HCT116 (cell line): Measurements from ENCODE around the gene CCDC127. TPM values are rescaled to one million over a fixed set of nuclear protein-coding genes. Genes with fewer than 3 reads are reported as not detected.

ENCODE experiments used
- ATAC-seq: fragments of 200-7000 bp; cut with Tn5 transposase; 2 replicates; pipeline ENCODE4 v1.9.1; 2020; ENCODE audit warnings: mild to moderate bottlenecking, moderate library complexity
- BruUV-seq: library from RNA; stranded (reverse); fragments of 400-500 nt; replicated peaks from 2 replicates; lab custom pipeline; 2021; lab: Mats Ljungman, UMichigan
- CTCF ChIA-PET: fragments of 300-600 bp; sonication (Branson Sonifier 250); formaldehyde crosslinking; loops from one replicate; lab custom pipeline; 2021; ENCODE audit warnings: antibody characterized with exemption; lab: Charles Lee
- POLR2A ChIA-PET: fragments of 300-600, 350-600 bp; sonication (Branson Sonifier 250); formaldehyde crosslinking; loops from one replicate; lab custom pipeline; 2021; ENCODE audit warnings: antibody characterized with exemption; lab: Charles Lee
- RAD21 ChIA-PET, 2 experiments: fragments of 300-600 bp; sonication (Branson Sonifier 250); formaldehyde crosslinking; loops; one replicate each; lab custom pipeline; 2023; ENCODE audit warnings: low total read pairs in 2 of 2; ENCODE audit not compliant: uncharacterized antibody in 2 of 2, unreplicated experiment in 2 of 2, low non-redundant PET in 1 of 2; lab: Charles Lee
- DNase-seq: peaks from one replicate; pipeline ENCODE4 v3.0.0-alpha.2; 2010; ENCODE audit warnings: low read depth, low spot score
- H2AFZ ChIP-seq: fragments of 200-600 bp; shearing (Covaris generic), sonication (generic); 2 replicates; pipeline ENCODE4 v1.6.1; 2017; ENCODE audit warnings: low read depth, mixed run types, mixed read lengths, antibody characterized with exemption, low read length; ENCODE audit not compliant: poor library complexity, severe bottlenecking
- H3K27ac ChIP-seq: 2 replicates; pipeline ENCODE4 v1.5.1; 2012; ENCODE audit warnings: low read depth, low read length
- H3K27me3 ChIP-seq: fragments of 200-600 bp; sonication (generic); 2 replicates; pipeline ENCODE4 v1.6.1; 2016; ENCODE audit warnings: mixed run types, low read length, mixed read lengths; ENCODE audit not compliant: insufficient read depth
- H3K36me3 ChIP-seq, 2 experiments: fragments of 200-500 bp in 1 of 2; fragments of 200-600 bp in 1 of 2; sonication (Bioruptor generic) in 1 of 2; sonication (generic) in 1 of 2; 2 replicates each; pipeline versions ENCODE4 v1.5.1 to v1.6.1; 2014 to 2016; ENCODE audit warnings: low read length in 2 of 2, inconsistent platforms in 1 of 2, mixed read lengths in 1 of 2, mixed run types in 1 of 2; ENCODE audit not compliant: insufficient read depth in 2 of 2, control insufficient read depth in 1 of 2
- H3K4me1 ChIP-seq, 2 experiments: fragments of 200-600 bp in 1 of 2; sonication (generic) in 1 of 2; 2 replicates each; pipeline versions ENCODE4 v1.5.1 to v1.6.1; 2012 to 2017; ENCODE audit warnings: low read length in 2 of 2, inconsistent platforms in 1 of 2, mild to moderate bottlenecking in 1 of 2, mixed read lengths in 1 of 2, mixed run types in 1 of 2, moderate library complexity in 1 of 2; ENCODE audit not compliant: insufficient read depth in 2 of 2, control insufficient read depth in 1 of 2
- H3K4me2 ChIP-seq: fragments of 200-600 bp; sonication (generic); 2 replicates; pipeline ENCODE4 v1.6.1; 2017; ENCODE audit warnings: mixed run types, low read length, mixed read lengths
- H3K4me3 ChIP-seq, 2 experiments: fragments of 200-600 bp in 1 of 2; sonication (generic) in 1 of 2; replicated peaks in 1 of 2; 2 replicates each; pipeline ENCODE4 v1.5.1; 2011 to 2016; ENCODE audit warnings: low read length in 2 of 2, control low read depth in 1 of 2, low read depth in 1 of 2, mild to moderate bottlenecking in 1 of 2, mixed read lengths in 1 of 2, mixed run types in 1 of 2
- H3K79me2 ChIP-seq: fragments of 200-600 bp; sonication (generic); 2 replicates; pipeline ENCODE4 v1.6.1; 2017; ENCODE audit warnings: mild to moderate bottlenecking, mixed run types, low read length, moderate library complexity, mixed read lengths; ENCODE audit not compliant: insufficient read depth
- H3K9ac ChIP-seq: fragments of 200-600 bp; sonication (generic); 2 replicates; pipeline ENCODE4 v1.6.1; 2016; ENCODE audit warnings: low read length, mixed read lengths
- H3K9me2 ChIP-seq: fragments of 200-600 bp; sonication (generic), shearing (Covaris generic); 2 replicates; pipeline ENCODE4 v1.6.1; 2017; ENCODE audit warnings: mixed run types, mild to moderate bottlenecking, moderate library complexity; ENCODE audit not compliant: insufficient read depth
- H3K9me3 ChIP-seq, 2 experiments: fragments of 200-500 bp in 1 of 2; fragments of 200-600 bp in 1 of 2; sonication (Bioruptor generic) in 1 of 2; sonication (generic) in 1 of 2; 2 replicates each; pipeline ENCODE4 v1.6.1; 2014 to 2017; ENCODE audit warnings: low read length in 2 of 2, mixed read lengths in 2 of 2, inconsistent platforms in 1 of 2, low read depth in 1 of 2, mild to moderate bottlenecking in 1 of 2, mixed run types in 1 of 2, moderate library complexity in 1 of 2; ENCODE audit not compliant: control insufficient read depth in 1 of 2, insufficient read depth in 1 of 2
- H4K20me1 ChIP-seq: fragments of 200-600 bp; sonication (generic), shearing (Covaris generic); 2 replicates; pipeline ENCODE4 v1.6.1; 2017; ENCODE audit warnings: mixed run types, mild to moderate bottlenecking, moderate library complexity; ENCODE audit not compliant: insufficient read depth
- FOSL1 ChIP-seq: IDR thresholded peaks from 2 replicates; pipeline ENCODE4 v1.6.1; 2012; ENCODE audit warnings: low read depth
- RAD21 ChIP-seq: IDR thresholded peaks from 2 replicates; pipeline ENCODE4 v1.6.1; 2012; ENCODE audit warnings: low read depth, mild to moderate bottlenecking
- SIN3A ChIP-seq: IDR thresholded peaks from 2 replicates; pipeline ENCODE4 v1.6.1; 2012; ENCODE audit warnings: low read depth
- intact Hi-C: fragments of 100-400 bp; cut with micrococcal nuclease; formaldehyde crosslinking; loops from 2 replicates; pipeline ENCODE4 v1.10.0; 2022
- total RNA-seq: library from RNA; stranded (reverse); gene quantifications from one replicate; pipeline ENCODE4 v1.2.1, GENCODE V29; 2021; ENCODE audit not compliant: unreplicated experiment
- TF ChIP-seq, protein P1 (sequence below): IDR thresholded peaks from 2 replicates; pipeline ENCODE4 v1.6.1; 2012; ENCODE audit warnings: low read depth
- TF ChIP-seq, protein P2 (sequence below), 3 experiments: fragments of 200-600 bp in 1 of 3; sonication (generic) in 1 of 3; IDR thresholded peaks in 2 of 3; conservative IDR thresholded peaks in 1 of 3; 2 replicates each; pipeline ENCODE4 v1.5.1; 2012 to 2017; ENCODE audit warnings: low read depth in 2 of 3, low read length in 2 of 3, antibody characterized with exemption in 1 of 3, borderline replicate concordance in 1 of 3, control low read depth in 1 of 3, mild to moderate bottlenecking in 1 of 3, mixed read lengths in 1 of 3, mixed run types in 1 of 3, moderate library complexity in 1 of 3; ENCODE audit not compliant: insufficient read depth in 1 of 3
- TF ChIP-seq, protein P3 (sequence below): IDR thresholded peaks from 2 replicates; pipeline ENCODE4 v1.6.1; 2011; ENCODE audit warnings: mild to moderate bottlenecking, low read length, moderate library complexity; ENCODE audit not compliant: insufficient replicate concordance; ENCODE audit errors: extremely low read depth

Gene CCDC127
- total RNA-seq, 1 experiment from 2014 or later, result 5.1 TPM

DNA sequence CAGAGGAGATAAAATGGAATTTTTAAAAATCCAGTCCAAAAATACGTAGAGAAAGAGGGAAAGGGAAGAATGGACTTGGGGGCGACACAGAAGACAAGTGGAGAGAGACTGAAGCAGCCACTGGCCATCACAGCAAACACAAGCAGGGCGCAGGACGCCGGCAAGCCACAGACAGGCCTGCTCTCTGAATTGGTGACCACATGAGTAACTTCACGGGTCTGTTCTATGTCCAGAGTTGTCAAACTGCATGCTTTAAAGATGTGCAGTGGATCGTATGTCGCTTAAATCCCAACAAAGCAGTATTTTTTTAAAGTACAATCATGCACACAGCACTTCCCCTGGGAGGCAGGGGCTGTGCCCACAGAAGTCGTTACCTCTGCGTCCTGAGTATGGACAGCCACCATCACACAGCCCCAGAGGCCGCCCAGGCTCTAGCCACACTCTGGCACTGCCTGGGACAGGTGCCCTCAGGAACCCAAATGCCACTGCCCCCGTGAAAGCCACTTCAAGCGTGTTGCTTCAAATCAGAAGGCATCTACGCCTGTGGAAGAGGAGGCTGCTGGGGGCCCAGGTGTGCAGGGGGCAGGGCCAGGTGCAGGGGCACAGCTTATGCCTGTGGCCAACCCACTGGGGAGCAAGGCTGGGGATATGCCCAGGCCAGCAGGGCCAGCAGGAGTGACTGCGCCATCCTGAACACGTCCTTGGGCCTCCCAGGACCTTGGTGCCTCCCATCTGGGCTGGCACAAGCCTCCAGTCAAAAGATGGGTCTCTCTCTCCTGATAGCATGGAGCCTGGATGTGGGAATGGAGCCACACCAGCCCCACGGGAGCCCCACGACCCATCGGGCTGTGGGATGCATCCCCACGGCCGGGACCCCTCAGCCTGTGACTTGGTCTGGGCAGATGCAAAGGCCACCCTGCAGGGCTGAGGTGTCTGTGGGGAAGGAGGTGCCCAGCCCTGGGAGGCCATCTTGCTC, 32.6 kb downstream of the CCDC127 start:
- RAD21 ChIA-PET, result no interaction called here

More for the DNA sequence above, 32.6 kb downstream of the CCDC127 start:
- intact Hi-C loops, result no loop called here
- Histone ChIP-seq H2AFZ (no peak overlapping the region), H3K9me3 (no peaks in the 10 kb centered on the region), H3K9ac (no peak overlapping the region), H3K4me1 (peaks cover 6 to 11% of the 10 kb centered on the region in 2 experiments), H3K9me2 (no peaks in the 10 kb centered on the region), H3K4me3 (no peak overlapping the region), H3K79me2 (no peaks in the 10 kb centered on the region), H3K27ac (no peak overlapping the region), H4K20me1 (no peaks in the 10 kb centered on the region), H3K27me3 (no peaks in the 10 kb centered on the region), H3K36me3 (no peaks in the 10 kb centered on the region), H3K4me2 (no peak overlapping the region)
- no TSS peak for BruUV-seq
- ChIA-PET POLR2A (no interaction called here), CTCF (no interaction called here)
- ATAC-seq (no peak), DNase-seq (no peak)
- TF ChIP-seq RAD21 (no peak), SIN3A (no peak), FOSL1 (no peak)
- TF ChIP-seq, protein P1, sequence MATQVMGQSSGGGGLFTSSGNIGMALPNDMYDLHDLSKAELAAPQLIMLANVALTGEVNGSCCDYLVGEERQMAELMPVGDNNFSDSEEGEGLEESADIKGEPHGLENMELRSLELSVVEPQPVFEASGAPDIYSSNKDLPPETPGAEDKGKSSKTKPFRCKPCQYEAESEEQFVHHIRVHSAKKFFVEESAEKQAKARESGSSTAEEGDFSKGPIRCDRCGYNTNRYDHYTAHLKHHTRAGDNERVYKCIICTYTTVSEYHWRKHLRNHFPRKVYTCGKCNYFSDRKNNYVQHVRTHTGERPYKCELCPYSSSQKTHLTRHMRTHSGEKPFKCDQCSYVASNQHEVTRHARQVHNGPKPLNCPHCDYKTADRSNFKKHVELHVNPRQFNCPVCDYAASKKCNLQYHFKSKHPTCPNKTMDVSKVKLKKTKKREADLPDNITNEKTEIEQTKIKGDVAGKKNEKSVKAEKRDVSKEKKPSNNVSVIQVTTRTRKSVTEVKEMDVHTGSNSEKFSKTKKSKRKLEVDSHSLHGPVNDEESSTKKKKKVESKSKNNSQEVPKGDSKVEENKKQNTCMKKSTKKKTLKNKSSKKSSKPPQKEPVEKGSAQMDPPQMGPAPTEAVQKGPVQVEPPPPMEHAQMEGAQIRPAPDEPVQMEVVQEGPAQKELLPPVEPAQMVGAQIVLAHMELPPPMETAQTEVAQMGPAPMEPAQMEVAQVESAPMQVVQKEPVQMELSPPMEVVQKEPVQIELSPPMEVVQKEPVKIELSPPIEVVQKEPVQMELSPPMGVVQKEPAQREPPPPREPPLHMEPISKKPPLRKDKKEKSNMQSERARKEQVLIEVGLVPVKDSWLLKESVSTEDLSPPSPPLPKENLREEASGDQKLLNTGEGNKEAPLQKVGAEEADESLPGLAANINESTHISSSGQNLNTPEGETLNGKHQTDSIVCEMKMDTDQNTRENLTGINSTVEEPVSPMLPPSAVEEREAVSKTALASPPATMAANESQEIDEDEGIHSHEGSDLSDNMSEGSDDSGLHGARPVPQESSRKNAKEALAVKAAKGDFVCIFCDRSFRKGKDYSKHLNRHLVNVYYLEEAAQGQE, result no peak
- TF ChIP-seq, protein P2, sequence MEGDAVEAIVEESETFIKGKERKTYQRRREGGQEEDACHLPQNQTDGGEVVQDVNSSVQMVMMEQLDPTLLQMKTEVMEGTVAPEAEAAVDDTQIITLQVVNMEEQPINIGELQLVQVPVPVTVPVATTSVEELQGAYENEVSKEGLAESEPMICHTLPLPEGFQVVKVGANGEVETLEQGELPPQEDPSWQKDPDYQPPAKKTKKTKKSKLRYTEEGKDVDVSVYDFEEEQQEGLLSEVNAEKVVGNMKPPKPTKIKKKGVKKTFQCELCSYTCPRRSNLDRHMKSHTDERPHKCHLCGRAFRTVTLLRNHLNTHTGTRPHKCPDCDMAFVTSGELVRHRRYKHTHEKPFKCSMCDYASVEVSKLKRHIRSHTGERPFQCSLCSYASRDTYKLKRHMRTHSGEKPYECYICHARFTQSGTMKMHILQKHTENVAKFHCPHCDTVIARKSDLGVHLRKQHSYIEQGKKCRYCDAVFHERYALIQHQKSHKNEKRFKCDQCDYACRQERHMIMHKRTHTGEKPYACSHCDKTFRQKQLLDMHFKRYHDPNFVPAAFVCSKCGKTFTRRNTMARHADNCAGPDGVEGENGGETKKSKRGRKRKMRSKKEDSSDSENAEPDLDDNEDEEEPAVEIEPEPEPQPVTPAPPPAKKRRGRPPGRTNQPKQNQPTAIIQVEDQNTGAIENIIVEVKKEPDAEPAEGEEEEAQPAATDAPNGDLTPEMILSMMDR (IDR thresholded peaks at IDR 0.05 in 2 of 3, conservative IDR thresholded peaks at IDR 0.05 in 1 of 3; ENCODE audit: borderline replicate concordance in 1 of 3, insufficient read depth in 1 of 3, low read depth in 2 of 3, low read length in 2 of 3), result no peak
- TF ChIP-seq, protein P3, sequence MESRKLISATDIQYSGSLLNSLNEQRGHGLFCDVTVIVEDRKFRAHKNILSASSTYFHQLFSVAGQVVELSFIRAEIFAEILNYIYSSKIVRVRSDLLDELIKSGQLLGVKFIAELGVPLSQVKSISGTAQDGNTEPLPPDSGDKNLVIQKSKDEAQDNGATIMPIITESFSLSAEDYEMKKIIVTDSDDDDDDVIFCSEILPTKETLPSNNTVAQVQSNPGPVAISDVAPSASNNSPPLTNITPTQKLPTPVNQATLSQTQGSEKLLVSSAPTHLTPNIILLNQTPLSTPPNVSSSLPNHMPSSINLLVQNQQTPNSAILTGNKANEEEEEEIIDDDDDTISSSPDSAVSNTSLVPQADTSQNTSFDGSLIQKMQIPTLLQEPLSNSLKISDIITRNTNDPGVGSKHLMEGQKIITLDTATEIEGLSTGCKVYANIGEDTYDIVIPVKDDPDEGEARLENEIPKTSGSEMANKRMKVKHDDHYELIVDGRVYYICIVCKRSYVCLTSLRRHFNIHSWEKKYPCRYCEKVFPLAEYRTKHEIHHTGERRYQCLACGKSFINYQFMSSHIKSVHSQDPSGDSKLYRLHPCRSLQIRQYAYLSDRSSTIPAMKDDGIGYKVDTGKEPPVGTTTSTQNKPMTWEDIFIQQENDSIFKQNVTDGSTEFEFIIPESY, result no peak
